Iris pigment epithelial cell (primary cell): ENCODE data around the gene MTTP.
A peak's percentile ranks its signal among the peaks of the same experiment; 100 is the strongest.
"Not testable (repeated sequence)": the region's sequence is repeated elsewhere in the genome, so short reads cannot be mapped to it uniquely, and the experiment has no call there.

ENCODE experiments used
- DNase-seq: peaks from one replicate; pipeline ENCODE4 v3.0.0-alpha.2; 2011; ENCODE audit warnings: low read depth

Gene MTTP

DNA sequence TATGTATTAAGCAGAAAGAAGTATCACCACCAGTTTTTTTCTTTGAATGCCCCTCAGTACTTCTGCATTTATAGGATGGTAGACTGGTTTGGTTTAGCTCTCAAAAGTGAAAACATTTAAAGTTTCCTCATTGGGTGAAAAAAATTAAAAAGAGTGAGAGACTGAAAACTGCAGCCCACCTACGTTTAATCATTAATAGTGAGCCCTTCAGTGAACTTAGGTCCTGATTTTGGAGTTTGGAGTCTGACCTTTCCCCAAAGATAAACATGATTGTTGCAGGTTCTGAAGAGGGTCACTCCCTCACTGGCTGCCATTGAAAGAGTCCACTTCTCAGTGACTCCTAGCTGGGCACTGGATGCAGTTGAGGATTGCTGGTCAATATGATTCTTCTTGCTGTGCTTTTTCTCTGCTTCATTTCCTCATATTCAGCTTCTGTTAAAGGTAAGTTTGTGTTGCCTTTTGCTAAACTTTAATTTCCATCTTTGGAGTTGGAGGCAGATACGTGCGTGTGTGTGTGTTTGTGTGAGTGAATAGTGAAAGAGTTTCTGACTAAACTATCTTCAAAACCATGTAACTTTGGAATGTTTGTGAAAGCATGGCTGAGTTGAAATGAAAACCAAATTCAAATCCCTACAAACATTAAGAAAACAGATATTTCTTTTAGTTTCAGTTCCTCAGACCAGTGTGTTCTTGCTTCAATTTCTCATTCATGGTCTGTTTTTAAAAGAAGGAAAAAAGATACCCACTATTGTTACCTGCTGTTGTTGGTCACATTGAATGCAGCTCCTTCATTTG is at the start of gene MTTP:
MTTP (plus strand) TSS at position 295 of the 795 bp plus-strand sequence; CDS start at position 381, 86 bp downstream.
- no peak for DNase-seq

DNA sequence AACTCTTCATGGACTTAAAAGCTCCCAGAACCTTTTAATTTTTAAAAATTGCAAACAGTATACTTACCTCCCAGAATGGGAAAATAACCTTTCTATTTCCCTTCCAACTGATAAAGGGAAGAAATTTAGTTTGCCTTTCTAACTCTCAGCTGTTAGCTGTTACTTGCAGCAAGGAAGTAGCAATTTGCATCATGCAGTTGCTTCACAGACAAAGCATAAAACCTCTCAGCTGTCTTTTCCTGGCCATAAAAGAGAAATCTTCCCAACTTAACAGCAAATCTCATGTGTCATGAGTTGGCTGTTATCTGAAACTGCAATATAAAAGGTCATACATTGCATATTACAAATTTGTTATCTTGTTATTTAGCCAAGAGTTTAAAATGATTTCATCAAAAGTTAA is 45.4 kb upstream of the MTTP start:
- DNase-seq: no peak

DNA sequence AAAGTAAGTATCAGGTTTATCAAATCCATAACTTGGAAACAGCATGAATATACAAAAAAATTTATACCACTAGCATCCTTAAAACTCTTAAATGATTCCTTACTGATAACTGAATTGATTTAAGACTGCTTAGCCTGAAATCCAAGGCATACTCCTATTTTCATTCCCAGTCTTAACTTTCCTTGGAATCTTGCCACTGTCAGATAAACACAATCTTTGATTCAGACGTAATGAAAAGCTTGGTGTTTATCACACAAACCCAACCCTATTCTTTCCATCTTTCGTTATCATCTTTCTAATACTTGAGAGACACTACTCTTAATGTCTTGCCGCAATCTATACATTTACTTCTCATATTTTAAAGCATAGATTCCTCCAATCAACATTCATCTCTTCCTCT is 44.7 kb upstream of the MTTP start:
- no peak for DNase-seq

GRCh38 chr4:99534699-99535098 is 39.9 kb upstream of the MTTP start:
- not testable (repeated sequence) for DNase-seq

- no peak for DNase-seq
Measured at GRCh38 chr4:99536271-99536670, 38.4 kb upstream of the MTTP start.

- DNase-seq: no peak
Measured at GRCh38 chr4:99536848-99537247, 37.8 kb upstream of the MTTP start.

GRCh38 chr4:99537674-99538073 is 37.0 kb upstream of the MTTP start:
- DNase-seq: no peak

- no peak for DNase-seq
Measured at GRCh38 chr4:99540277-99540939, 34.2 kb upstream of the MTTP start.

- no peak for DNase-seq
Measured at GRCh38 chr4:99552872-99553271, 21.8 kb upstream of the MTTP start.

DNA sequence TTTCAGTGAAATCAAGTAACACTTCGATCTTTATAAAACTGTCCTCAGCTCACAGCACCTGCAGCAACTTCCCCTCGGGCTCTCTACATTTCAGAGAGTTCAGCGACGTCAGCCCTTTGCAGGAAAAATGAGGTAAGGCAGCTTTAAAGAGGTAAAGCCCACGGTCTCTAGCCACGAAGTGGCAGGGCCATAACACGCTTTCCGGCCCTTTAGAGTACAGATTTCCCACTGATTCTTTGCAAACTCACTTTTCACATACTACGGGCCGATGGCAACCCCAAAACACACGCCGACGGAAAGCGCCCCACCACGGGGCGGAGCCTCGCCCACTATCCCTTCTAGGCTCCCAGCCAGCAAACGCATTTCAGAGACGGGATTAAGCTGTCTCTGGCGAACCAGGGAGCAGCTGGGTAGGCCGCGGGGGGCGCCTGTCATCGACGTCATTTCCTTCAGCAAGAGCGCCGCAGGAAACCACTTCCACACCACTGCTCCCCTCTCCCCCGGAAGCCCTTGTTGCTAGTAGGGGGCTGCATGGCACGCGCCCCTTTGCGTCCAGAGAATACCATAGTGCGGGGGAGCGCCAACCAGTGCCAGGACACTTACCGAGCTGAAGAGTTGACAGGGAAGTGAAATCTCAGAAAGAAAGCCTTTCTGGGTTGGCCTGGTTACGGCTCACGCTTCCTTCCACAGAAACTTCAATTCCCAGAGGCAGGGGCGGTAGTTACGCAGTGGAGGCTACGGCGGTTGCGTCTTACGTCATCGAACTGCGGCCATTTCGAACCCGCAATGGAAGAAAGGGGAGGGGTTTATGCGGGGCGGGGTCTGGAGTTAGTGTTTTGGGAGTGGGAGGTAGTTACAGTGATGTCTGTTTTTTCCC is 11.1 kb upstream of the MTTP start, which contains the start of gene TRMT10A:
TRMT10A (minus strand) TSS at position 730 of the 877 bp plus-strand sequence. CDS start 4,701 bp downstream, outside the sequence.
- peak; percentile 99 for DNase-seq

GRCh38 chr4:99564921-99565320 is 9.7 kb upstream of the MTTP start:
- DNase-seq: no peak

GRCh38 chr4:99571883-99572282 is 2.7 kb upstream of the MTTP start:
- no peak for DNase-seq

DNA sequence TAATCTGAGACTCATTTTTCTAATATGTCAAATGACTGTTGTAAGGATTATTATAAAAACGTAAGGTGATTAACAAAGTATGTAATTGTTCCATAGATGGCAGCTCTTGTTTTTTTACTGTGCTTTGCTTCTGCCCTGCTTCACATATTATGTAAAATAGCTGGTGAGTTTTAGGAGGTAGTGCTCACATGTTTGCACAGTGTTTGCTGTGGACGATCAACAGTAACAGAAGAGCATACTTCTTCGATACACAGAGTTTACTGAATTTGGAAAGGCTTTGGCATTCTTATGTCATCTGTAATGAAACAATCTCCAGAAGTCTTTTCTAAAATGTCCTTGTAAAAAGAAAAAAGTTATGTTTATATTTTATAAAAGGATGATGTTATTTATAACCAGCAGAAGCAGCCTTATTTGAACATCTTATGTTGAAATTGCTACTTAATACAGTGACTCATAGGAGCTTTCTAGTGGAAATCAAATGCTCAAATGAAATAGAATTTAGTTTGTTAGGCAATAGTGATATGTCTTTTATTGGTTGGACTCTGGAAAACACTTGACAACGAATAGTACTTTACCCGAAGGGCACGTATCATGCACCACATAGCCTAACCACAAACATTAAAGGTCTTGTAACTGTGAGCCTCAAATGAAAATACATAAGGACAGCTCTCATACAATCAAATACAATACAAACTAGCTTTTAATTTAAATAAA is 1.9 kb upstream of the MTTP start:
- DNase-seq: peak; percentile 12

DNA sequence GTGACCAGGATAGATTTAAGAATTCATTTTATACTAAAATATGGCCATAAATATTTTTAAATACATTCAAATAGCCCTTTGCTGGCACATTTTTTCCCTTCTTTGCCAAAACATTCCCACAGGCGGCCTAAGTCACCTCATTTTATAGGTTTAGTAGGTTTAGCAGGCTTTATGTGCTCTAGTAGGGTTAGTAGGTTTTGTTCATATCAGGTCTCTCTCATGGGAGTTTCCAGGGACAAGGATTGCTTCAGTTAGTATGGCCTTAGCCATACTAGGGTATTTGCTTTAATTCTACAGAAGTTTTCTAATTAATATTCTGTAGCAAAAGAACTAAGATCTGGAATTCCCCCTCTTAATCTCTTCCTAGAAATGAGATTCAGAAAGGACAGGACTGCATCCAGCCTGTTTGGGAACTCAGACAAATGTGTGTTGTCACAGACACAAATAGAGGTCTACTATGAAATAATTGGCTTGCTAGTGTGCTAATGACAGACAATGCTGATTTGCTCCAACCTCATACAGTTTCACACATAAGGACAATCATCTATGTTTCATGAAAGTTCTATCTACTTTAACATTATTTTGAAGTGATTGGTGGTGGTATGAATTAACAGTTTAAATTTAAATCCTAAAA is 772 bp upstream of the MTTP start:
- no peak for DNase-seq

GRCh38 chr4:99578714-99579113 is 4.1 kb downstream of the MTTP start:
- no peak for DNase-seq

DNA sequence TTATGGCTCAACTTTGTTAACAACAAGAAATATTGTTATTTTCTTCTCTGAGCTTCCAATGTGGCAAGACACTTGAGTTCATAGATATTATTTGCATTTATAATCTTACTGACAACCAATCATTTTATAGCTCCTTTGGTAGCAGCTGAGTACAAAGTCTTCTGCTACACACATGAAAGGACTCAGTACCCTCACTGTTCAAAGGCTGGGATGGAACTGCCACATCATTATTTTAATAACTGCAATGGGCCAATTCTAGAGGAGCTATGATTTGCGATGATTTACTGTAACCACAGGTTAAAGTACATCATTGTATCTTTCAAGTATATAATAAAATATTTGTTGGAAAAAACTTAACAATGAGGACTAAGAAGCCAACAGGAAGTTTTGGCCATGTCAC is 10.9 kb downstream of the MTTP start:
- DNase-seq: no peak

- no peak for DNase-seq
Measured at GRCh38 chr4:99586322-99586721, 11.7 kb downstream of the MTTP start.

DNA sequence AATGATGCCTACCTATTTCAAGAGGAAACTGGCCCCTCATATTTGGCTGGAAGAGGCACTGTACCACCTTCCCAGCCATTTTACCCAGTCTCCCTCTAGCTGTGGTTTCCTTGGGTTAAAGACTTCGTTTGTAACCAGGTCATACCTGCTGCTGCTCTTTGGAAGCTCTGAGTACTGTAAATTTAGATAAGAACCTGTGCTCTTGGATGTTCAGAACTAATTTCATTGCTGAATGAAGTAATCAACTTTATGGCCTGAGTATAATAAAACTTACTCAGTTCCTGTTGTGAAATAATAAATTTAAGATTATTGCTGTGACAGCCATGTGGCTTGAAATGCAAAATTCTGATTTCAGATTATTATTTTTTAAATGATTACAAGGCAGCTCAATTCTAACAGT is 12.2 kb downstream of the MTTP start:
- DNase-seq: no peak

DNA sequence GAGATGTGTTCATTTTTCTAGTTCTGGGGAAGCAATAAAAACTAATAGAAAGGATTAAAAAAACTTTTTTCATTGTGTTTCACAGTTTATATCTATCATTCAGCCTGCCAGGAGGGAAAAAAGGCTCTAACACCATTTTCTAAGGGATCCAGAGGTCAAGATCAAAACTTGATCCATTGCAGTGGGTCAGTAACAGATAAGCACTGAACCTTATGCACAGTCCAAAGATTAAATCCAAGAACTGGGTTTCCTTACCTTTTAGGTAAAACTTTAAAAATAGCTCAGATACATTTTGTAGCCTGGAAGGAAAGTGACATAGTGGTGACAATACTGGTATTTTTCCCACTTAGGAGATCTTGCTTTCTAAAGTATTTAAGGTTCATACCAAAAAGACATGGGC is 12.7 kb downstream of the MTTP start:
- DNase-seq: no peak

- no peak for DNase-seq
Measured at GRCh38 chr4:99587803-99588202, 13.2 kb downstream of the MTTP start.

DNA sequence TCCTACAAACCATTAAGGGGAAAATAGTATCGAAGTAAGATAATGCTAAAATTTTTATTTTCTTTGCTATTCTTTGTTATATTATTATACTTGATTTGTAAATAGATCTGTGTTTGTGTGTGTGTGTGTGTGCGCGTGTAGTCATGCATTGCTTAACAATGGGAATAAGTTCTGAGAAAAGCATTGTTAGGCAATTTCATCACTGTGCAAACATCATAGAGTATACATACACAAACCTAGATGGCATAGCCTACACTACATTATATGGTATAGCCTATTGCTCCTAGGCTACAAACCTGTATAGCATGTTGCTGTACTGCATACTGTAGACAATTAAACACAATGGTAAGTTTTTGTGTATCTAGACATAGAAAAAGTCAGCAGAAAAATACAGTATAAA is 17.1 kb downstream of the MTTP start:
- no peak for DNase-seq
